MCF 10A (cell line): Measurements from ENCODE around the gene TBR1. TPM values are rescaled to one million over a fixed set of nuclear protein-coding genes. Genes with fewer than 3 reads are reported as not detected.

Experiments
- BruUV-seq: library from RNA; stranded (reverse); fragments of 400-500 nt; replicated peaks from 2 replicates; lab custom pipeline; 2021; lab: Mats Ljungman, UMichigan
- CTCF ChIA-PET: fragments of 300-600 bp; sonication (Branson Sonifier 250); formaldehyde crosslinking; extraction: SDS; loops from one replicate; lab custom pipeline; 2021; ENCODE audit warnings: antibody characterized with exemption, inconsistent platforms; lab: Yijun Ruan, JAX
- POLR2A ChIA-PET: fragments of 300-600, 350-650 bp; sonication (Branson Sonifier 250); formaldehyde crosslinking; extraction: SDS; loops from one replicate; lab custom pipeline; 2020; ENCODE audit warnings: antibody characterized with exemption, inconsistent platforms; lab: Yijun Ruan, JAX
- DNase-seq: peaks from one replicate; pipeline ENCODE4 v3.0.0-alpha.2; 2018; ENCODE audit not compliant: unreplicated experiment
- H3K27ac Mint-ChIP-seq: one replicate; pipeline ENCODE4 v1.8.0; 2022; ENCODE audit warnings: mild to moderate bottlenecking, low read depth, mixed read lengths; ENCODE audit not compliant: unreplicated experiment
- H3K27me3 Mint-ChIP-seq: one replicate; pipeline ENCODE4 v1.8.0; 2022; ENCODE audit warnings: mixed read lengths; ENCODE audit not compliant: insufficient read depth, unreplicated experiment
- H3K36me3 Mint-ChIP-seq: one replicate; pipeline ENCODE4 v1.8.0; 2022; ENCODE audit warnings: mild to moderate bottlenecking, moderate library complexity, mixed read lengths; ENCODE audit not compliant: insufficient read depth, unreplicated experiment
- H3K4me1 Mint-ChIP-seq: one replicate; pipeline ENCODE4 v1.8.0; 2022; ENCODE audit warnings: mixed read lengths; ENCODE audit not compliant: insufficient read depth, unreplicated experiment
- H3K4me3 Mint-ChIP-seq: one replicate; pipeline ENCODE4 v1.8.0; 2022; ENCODE audit warnings: mild to moderate bottlenecking, moderate library complexity, mixed read lengths; ENCODE audit not compliant: unreplicated experiment
- H3K9me3 Mint-ChIP-seq: one replicate; pipeline ENCODE4 v1.8.0; 2022; ENCODE audit warnings: mixed read lengths; ENCODE audit not compliant: unreplicated experiment
- intact Hi-C: fragments of 100-400 bp; cut with micrococcal nuclease; formaldehyde crosslinking; loops from 2 replicates; pipeline ENCODE4 v1.14.1; 2022
- total RNA-seq: library from RNA; stranded (reverse); gene quantifications from 2 replicates; pipeline ENCODE4 v1.2.3, GENCODE V29; 2022
- TF ChIP-seq, protein P1 (sequence below): fragments of 200-600 bp; IDR thresholded peaks from one replicate; pipeline ENCODE4 v1.8.0; 2022; ENCODE audit warnings: antibody characterized with exemption, mild to moderate bottlenecking; ENCODE audit not compliant: unreplicated experiment

The TBR1 gene
- total RNA-seq, 1 experiment from 2014 or later, result 0.26 TPM

DNA sequence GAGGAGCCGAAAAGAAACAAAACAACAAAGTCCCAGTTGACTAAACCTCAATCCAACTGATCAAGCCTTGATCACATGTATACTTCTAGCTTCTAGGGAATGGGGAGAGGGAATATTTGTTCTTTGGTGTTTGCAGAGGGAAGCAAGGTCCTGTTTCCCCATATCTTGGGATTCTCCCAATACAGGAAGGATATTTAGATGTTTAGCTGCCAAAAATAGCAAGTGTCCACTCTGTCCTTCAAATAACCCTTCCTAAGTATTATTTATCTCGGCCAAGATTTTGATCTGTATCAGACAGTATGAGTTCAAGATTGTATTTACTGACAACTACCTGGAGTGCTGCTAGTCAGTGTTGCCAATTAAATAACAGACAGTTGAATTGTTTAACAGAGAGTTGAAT lies 55.5 kb downstream of the TBR1 start:
- no peak overlapping the region for H3K4me3 Mint-ChIP-seq
- H3K36me3 Mint-ChIP-seq, result no peaks in the 10 kb centered on the region
- H3K4me1 Mint-ChIP-seq, result no peaks in the 10 kb centered on the region
- no TSS peak for BruUV-seq
- H3K27me3 Mint-ChIP-seq, result peaks cover 19% of the 10 kb centered on the region
- intact Hi-C loops, result no loop called here
- ChIA-PET POLR2A (no interaction called here), CTCF (no interaction called here)
- TF ChIP-seq, protein P1, sequence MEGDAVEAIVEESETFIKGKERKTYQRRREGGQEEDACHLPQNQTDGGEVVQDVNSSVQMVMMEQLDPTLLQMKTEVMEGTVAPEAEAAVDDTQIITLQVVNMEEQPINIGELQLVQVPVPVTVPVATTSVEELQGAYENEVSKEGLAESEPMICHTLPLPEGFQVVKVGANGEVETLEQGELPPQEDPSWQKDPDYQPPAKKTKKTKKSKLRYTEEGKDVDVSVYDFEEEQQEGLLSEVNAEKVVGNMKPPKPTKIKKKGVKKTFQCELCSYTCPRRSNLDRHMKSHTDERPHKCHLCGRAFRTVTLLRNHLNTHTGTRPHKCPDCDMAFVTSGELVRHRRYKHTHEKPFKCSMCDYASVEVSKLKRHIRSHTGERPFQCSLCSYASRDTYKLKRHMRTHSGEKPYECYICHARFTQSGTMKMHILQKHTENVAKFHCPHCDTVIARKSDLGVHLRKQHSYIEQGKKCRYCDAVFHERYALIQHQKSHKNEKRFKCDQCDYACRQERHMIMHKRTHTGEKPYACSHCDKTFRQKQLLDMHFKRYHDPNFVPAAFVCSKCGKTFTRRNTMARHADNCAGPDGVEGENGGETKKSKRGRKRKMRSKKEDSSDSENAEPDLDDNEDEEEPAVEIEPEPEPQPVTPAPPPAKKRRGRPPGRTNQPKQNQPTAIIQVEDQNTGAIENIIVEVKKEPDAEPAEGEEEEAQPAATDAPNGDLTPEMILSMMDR, result no peak
- no peak for DNase-seq
- H3K9me3 Mint-ChIP-seq, result peaks cover 6% of the 10 kb centered on the region
- no peak overlapping the region for H3K27ac Mint-ChIP-seq

DNA sequence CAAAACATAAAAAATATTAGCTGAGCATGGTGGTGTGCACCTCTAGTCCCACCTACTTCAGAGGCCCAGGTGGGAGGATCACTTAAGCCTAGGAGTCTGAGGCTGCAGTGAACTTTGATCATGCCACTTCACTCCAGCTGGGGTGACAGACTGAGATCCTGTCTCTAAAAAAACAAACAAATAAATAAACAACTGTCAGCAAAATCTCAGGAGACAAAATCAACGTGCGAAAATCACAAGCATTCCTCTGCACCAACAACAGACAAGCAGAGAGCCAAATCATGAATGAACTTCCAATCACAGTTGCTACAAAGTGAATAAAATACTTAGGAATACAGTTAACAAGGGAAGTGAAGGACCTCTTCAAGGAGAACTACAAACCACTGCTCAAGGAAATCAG lies 58.8 kb downstream of the TBR1 start:
- TF ChIP-seq, protein P1, result no peak
- Mint-ChIP-seq H3K27ac (no peak overlapping the region), H3K36me3 (no peaks in the 10 kb centered on the region), H3K4me1 (no peaks in the 10 kb centered on the region), H3K4me3 (no peak overlapping the region), H3K9me3 (peaks cover 6% of the 10 kb centered on the region), H3K27me3 (peaks cover 4% of the 10 kb centered on the region)
- intact Hi-C loops, result no loop called here
- no peak for DNase-seq
- CTCF ChIA-PET, result no interaction called here
- POLR2A ChIA-PET, result no interaction called here
- no TSS peak for BruUV-seq

Other genes starting within 250 kb of the TBR1 start
- 130 and 135 TPM in 2 replicates for gene PSMD14, start 107.9 kb upstream of the TBR1 start, total RNA-seq
- gene SLC4A10, start 208.1 kb downstream of the TBR1 start, total RNA-seq, result not detected in 2 replicates